HepG2 (cell line): Measurements from ENCODE around the gene NPC2. TPM values are rescaled to one million over a fixed set of nuclear protein-coding genes. Genes with fewer than 3 reads are reported as not detected.

ENCODE experiments used
- BHLHE40 ChIP-seq: IDR thresholded peaks from 2 replicates; pipeline ENCODE4 v1.6.1; 2011; ENCODE audit warnings: low read length, improper control_type of control experiment
- CBX2 ChIP-seq, 2 experiments: fragments of 200-600 bp in 1 of 2; sonication (generic); formaldehyde crosslinking in 1 of 2; IDR thresholded peaks; 2 replicates each; pipeline versions ENCODE4 v1.7.0 to v1.8.1; 2018 to 2022; ENCODE audit warnings: low read depth in 2 of 2, low read length in 1 of 2, mild to moderate bottlenecking in 1 of 2, missing genetic modification reagents in 1 of 2
- HNF4A ChIP-seq: sonication (generic); formaldehyde crosslinking; IDR thresholded peaks from 2 replicates; pipeline ENCODE4 v1.4.0; 2020; ENCODE audit warnings: missing genetic modification reagents
- NKX3-1 ChIP-seq: sonication (generic); formaldehyde crosslinking; IDR thresholded peaks from 2 replicates; pipeline ENCODE4 v1.5.0; 2020; ENCODE audit warnings: missing genetic modification reagents
- RCOR2 ChIP-seq: IDR thresholded peaks from 2 replicates; pipeline ENCODE4 v1.6.1; 2016; ENCODE audit warnings: missing biosample characterization, missing genetic modification reagents
- REXO4 ChIP-seq: sonication (generic); formaldehyde crosslinking; IDR thresholded peaks from 2 replicates; pipeline ENCODE4 v1.8.0; 2022; ENCODE audit warnings: missing genetic modification reagents, mild to moderate bottlenecking, borderline replicate concordance
- SAFB2 ChIP-seq: sonication (generic); formaldehyde crosslinking; IDR thresholded peaks from 2 replicates; pipeline ENCODE4 v1.5.1; 2020; ENCODE audit warnings: missing genetic modification reagents, low read depth, mild to moderate bottlenecking, borderline replicate concordance
- SALL2 ChIP-seq: sonication (generic); formaldehyde crosslinking; IDR thresholded peaks from 2 replicates; pipeline ENCODE4 v1.8.1; 2023; ENCODE audit warnings: mild to moderate bottlenecking, missing genetic modification reagents, inconsistent platforms
- TBP ChIP-seq: sonication (generic); formaldehyde crosslinking; IDR thresholded peaks from 2 replicates; pipeline ENCODE4 v1.5.0; 2020; ENCODE audit warnings: missing genetic modification reagents
- TBX2 ChIP-seq: sonication (generic); formaldehyde crosslinking; IDR thresholded peaks from 2 replicates; pipeline ENCODE4 v1.5.0; 2020; ENCODE audit warnings: missing genetic modification reagents, mild to moderate bottlenecking, borderline replicate concordance
- TOPORS ChIP-seq: sonication (generic); formaldehyde crosslinking; IDR thresholded peaks from 2 replicates; pipeline ENCODE4 v1.8.0; 2023; ENCODE audit warnings: mild to moderate bottlenecking, missing genetic modification reagents
- ZFP41 ChIP-seq: sonication (generic); formaldehyde crosslinking; IDR thresholded peaks from 2 replicates; pipeline ENCODE4 v1.4.0; 2020; ENCODE audit warnings: mild to moderate bottlenecking, missing genetic modification reagents, borderline replicate concordance
- ZNF10 ChIP-seq: sonication (generic); formaldehyde crosslinking; IDR thresholded peaks from 2 replicates; pipeline ENCODE4 v1.4.0; 2020; ENCODE audit warnings: mild to moderate bottlenecking, low read depth, missing genetic modification reagents, borderline replicate concordance
- ZNF501 ChIP-seq: sonication (generic); formaldehyde crosslinking; IDR thresholded peaks from 2 replicates; pipeline ENCODE4 v1.5.1; 2020; ENCODE audit warnings: mild to moderate bottlenecking, moderate library complexity, missing genetic modification reagents
- ZSCAN20 ChIP-seq: sonication (generic); formaldehyde crosslinking; IDR thresholded peaks from 2 replicates; pipeline ENCODE4 v1.4.0; 2020; ENCODE audit warnings: missing genetic modification reagents, mild to moderate bottlenecking, borderline replicate concordance
- polyA plus RNA-seq, 8 experiments: library from polyadenylated mRNA; depleted of rRNA in 3 of 8; stranded (reverse) in 7 of 8; unstranded in 1 of 8; fragments of >200 nt; fragmentation: Illumina TruSeq in 4 of 8; extraction: Trizol in 4 of 8; gene quantifications; 2 replicates each; pipeline versions ENCODE4 v1.2.1 to v1.2.3, GENCODE V29; 2011 to 2016; ENCODE audit warnings: low read depth in 4 of 8, missing spikeins in 1 of 8, mixed read lengths in 1 of 8; ENCODE audit not compliant: insufficient read depth in 1 of 8
- total RNA-seq, 5 experiments: library from RNA; depleted of rRNA; stranded (reverse); fragments of >200 nt; fragmentation: Illumina TruSeq; extraction: Trizol; gene quantifications; 2 replicates each; pipeline ENCODE4 v1.2.3, GENCODE V29; 2016; ENCODE audit warnings: low read depth in 1 of 5
- TF ChIP-seq, protein P1 (sequence below), 2 experiments: fragments of 450-650 bp in 1 of 2; sonication (generic) in 1 of 2; formaldehyde crosslinking in 1 of 2; IDR thresholded peaks; 2 replicates each; pipeline versions ENCODE4 v1.6.1 to v1.8.0; 2016 to 2022; ENCODE audit warnings: antibody characterized with exemption in 1 of 2, mild to moderate bottlenecking in 1 of 2, missing genetic modification reagents in 1 of 2
- TF ChIP-seq, protein P2 (sequence below): sonication (generic); formaldehyde crosslinking; IDR thresholded peaks from 2 replicates; pipeline ENCODE4 v1.8.1; 2023; ENCODE audit warnings: mild to moderate bottlenecking, missing genetic modification reagents
- TF ChIP-seq, protein P3 (sequence below): sonication (generic); formaldehyde crosslinking; IDR thresholded peaks from 2 replicates; pipeline ENCODE4 v1.8.1; 2023; ENCODE audit warnings: mild to moderate bottlenecking, missing genetic modification reagents

Gene NPC2
- total and polyA plus RNA-seq, 2 of the 13 experiments (the other 11 are each of a cell fraction or from before 2014, with no cell fraction given) = 132 to 164 TPM

DNA sequence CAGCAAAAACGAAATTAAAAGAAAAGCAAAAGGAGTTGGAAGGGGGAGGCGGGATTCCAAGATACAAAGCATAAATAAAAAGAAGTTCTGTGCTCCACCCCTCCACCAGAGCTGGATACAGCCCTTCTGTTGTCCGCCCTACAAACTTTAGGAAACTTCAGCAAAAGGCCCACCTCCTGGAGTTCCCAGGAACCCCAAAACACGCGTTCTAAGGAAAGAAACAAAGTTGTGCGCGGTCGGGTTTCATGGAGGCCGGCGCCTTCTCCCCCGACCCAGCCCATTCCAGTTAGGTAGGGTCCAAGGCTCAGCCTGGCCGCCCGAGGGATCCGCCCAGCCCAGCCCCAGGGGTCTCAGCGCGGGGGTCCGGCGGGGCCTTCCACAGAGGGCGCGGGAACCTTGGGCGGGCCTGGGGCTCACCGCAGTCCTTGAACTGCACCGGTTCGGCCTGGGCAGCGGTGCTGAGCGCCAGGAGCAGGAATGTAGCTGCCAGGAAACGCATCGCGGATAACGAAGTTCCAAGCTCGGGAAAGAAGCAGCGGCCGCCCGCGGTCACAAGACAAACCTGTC is at the start of gene NPC2 (continued):
- TF ChIP-seq ZNF501 (CRISPR knock-in tag) = peak; percentile 63
- no peak for TF ChIP-seq CBX2 (IDR thresholded peaks at IDR 0.05; ENCODE audit: low read depth, low read length)
- TF ChIP-seq CBX2 (CRISPR knock-in tag; IDR thresholded peaks at IDR 0.05; ENCODE audit: low read depth) = 0 out of 2 replicates have a peak, but pooled peaks have one; percentile 43
- TF ChIP-seq TBX2 (CRISPR knock-in tag) = peak; percentile 71; the same call in 1 of the 2 replicates
- TF ChIP-seq, protein P1, sequence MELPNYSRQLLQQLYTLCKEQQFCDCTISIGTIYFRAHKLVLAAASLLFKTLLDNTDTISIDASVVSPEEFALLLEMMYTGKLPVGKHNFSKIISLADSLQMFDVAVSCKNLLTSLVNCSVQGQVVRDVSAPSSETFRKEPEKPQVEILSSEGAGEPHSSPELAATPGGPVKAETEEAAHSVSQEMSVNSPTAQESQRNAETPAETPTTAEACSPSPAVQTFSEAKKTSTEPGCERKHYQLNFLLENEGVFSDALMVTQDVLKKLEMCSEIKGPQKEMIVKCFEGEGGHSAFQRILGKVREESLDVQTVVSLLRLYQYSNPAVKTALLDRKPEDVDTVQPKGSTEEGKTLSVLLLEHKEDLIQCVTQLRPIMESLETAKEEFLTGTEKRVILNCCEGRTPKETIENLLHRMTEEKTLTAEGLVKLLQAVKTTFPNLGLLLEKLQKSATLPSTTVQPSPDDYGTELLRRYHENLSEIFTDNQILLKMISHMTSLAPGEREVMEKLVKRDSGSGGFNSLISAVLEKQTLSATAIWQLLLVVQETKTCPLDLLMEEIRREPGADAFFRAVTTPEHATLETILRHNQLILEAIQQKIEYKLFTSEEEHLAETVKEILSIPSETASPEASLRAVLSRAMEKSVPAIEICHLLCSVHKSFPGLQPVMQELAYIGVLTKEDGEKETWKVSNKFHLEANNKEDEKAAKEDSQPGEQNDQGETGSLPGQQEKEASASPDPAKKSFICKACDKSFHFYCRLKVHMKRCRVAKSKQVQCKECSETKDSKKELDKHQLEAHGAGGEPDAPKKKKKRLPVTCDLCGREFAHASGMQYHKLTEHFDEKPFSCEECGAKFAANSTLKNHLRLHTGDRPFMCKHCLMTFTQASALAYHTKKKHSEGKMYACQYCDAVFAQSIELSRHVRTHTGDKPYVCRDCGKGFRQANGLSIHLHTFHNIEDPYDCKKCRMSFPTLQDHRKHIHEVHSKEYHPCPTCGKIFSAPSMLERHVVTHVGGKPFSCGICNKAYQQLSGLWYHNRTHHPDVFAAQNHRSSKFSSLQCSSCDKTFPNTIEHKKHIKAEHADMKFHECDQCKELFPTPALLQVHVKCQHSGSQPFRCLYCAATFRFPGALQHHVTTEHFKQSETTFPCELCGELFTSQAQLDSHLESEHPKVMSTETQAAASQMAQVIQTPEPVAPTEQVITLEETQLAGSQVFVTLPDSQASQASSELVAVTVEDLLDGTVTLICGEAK (IDR thresholded peaks at IDR 0.05) = no peak
- TF ChIP-seq, protein P1 (CRISPR knock-in tag; IDR thresholded peaks at IDR 0.05) = peak; percentile 68
- no peak for TF ChIP-seq ZNF10 (CRISPR knock-in tag)
- no peak for TF ChIP-seq SALL2 (CRISPR knock-in tag)
- 0 out of 2 replicates have a peak, but pooled peaks have one; percentile 56 for TF ChIP-seq NKX3-1
- no peak for TF ChIP-seq TBP
- TF ChIP-seq ZSCAN20 (CRISPR knock-in tag) = no peak; the same call in 1 of the 2 replicates
- TF ChIP-seq BHLHE40 = no peak
- TF ChIP-seq RCOR2 (CRISPR knock-in tag) = no peak
- peak; percentile 70 for TF ChIP-seq HNF4A (CRISPR knock-in tag)
- TF ChIP-seq TOPORS (CRISPR knock-in tag) = no peak
- TF ChIP-seq, protein P2, sequence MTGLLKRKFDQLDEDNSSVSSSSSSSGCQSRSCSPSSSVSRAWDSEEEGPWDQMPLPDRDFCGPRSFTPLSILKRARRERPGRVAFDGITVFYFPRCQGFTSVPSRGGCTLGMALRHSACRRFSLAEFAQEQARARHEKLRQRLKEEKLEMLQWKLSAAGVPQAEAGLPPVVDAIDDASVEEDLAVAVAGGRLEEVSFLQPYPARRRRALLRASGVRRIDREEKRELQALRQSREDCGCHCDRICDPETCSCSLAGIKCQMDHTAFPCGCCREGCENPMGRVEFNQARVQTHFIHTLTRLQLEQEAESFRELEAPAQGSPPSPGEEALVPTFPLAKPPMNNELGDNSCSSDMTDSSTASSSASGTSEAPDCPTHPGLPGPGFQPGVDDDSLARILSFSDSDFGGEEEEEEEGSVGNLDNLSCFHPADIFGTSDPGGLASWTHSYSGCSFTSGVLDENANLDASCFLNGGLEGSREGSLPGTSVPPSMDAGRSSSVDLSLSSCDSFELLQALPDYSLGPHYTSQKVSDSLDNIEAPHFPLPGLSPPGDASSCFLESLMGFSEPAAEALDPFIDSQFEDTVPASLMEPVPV (CRISPR knock-in tag) = no peak
- no peak for TF ChIP-seq SAFB2
- TF ChIP-seq, protein P3, sequence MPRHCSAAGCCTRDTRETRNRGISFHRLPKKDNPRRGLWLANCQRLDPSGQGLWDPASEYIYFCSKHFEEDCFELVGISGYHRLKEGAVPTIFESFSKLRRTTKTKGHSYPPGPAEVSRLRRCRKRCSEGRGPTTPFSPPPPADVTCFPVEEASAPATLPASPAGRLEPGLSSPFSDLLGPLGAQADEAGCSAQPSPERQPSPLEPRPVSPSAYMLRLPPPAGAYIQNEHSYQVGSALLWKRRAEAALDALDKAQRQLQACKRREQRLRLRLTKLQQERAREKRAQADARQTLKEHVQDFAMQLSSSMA (CRISPR knock-in tag) = 0 out of 2 replicates have a peak, but pooled peaks have one; percentile 19
- no peak for TF ChIP-seq REXO4
- peak; percentile 53; the same call in 1 of the 2 replicates for TF ChIP-seq ZFP41 (CRISPR knock-in tag)
